PFSK-1 (cell line): ENCODE measurements around the gene SLC6A13.

ENCODE experiments used
- FOXP2 ChIP-seq: optimal IDR thresholded peaks from 2 replicates; pipeline ENCODE3; 2011; ENCODE audit warnings: borderline replicate concordance, control low read depth, inconsistent platforms; ENCODE audit not compliant: insufficient read depth; ENCODE audit errors: extremely low read length, extremely low read depth
- POLR2AphosphoS5 ChIP-seq: IDR thresholded peaks from 2 replicates; pipeline ENCODE4 v1.6.1; 2012; ENCODE audit warnings: low read depth, mild to moderate bottlenecking, control low read depth, low read length, moderate library complexity
- SIN3A ChIP-seq: IDR thresholded peaks from 2 replicates; pipeline ENCODE4 v1.6.1; 2012; ENCODE audit warnings: mild to moderate bottlenecking, low read length, moderate library complexity, borderline replicate concordance; ENCODE audit not compliant: insufficient read depth
- TAF1 ChIP-seq: IDR thresholded peaks from 2 replicates; pipeline ENCODE4 v1.6.1; 2012; ENCODE audit warnings: low read length, control low read depth, borderline replicate concordance; ENCODE audit not compliant: insufficient read depth
- TF ChIP-seq, protein P1 (sequence below), 2 experiments: IDR thresholded peaks; 2 replicates each; pipeline versions ENCODE4 v1.6.1 to v1.8.0; 2011 to 2012; ENCODE audit warnings: low read depth in 2 of 2, low read length in 2 of 2, control low read depth in 1 of 2, inconsistent platforms in 1 of 2, mild to moderate bottlenecking in 1 of 2, moderate library complexity in 1 of 2; ENCODE audit not compliant: insufficient read depth in 1 of 2

SLC6A13 gene

GRCh38 chr12:181921-182320 is 80.7 kb downstream of the SLC6A13 start:
- TF ChIP-seq POLR2AphosphoS5 = no peak
- TF ChIP-seq, protein P1, sequence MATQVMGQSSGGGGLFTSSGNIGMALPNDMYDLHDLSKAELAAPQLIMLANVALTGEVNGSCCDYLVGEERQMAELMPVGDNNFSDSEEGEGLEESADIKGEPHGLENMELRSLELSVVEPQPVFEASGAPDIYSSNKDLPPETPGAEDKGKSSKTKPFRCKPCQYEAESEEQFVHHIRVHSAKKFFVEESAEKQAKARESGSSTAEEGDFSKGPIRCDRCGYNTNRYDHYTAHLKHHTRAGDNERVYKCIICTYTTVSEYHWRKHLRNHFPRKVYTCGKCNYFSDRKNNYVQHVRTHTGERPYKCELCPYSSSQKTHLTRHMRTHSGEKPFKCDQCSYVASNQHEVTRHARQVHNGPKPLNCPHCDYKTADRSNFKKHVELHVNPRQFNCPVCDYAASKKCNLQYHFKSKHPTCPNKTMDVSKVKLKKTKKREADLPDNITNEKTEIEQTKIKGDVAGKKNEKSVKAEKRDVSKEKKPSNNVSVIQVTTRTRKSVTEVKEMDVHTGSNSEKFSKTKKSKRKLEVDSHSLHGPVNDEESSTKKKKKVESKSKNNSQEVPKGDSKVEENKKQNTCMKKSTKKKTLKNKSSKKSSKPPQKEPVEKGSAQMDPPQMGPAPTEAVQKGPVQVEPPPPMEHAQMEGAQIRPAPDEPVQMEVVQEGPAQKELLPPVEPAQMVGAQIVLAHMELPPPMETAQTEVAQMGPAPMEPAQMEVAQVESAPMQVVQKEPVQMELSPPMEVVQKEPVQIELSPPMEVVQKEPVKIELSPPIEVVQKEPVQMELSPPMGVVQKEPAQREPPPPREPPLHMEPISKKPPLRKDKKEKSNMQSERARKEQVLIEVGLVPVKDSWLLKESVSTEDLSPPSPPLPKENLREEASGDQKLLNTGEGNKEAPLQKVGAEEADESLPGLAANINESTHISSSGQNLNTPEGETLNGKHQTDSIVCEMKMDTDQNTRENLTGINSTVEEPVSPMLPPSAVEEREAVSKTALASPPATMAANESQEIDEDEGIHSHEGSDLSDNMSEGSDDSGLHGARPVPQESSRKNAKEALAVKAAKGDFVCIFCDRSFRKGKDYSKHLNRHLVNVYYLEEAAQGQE (IDR thresholded peaks at IDR 0.05; ENCODE audit: insufficient read depth in 1 of 2, low read depth in 2 of 2, low read length in 2 of 2) = no peak
- TF ChIP-seq SIN3A = no peak
- TF ChIP-seq FOXP2 = no peak

GRCh38 chr12:180445-180844 is 82.2 kb downstream of the SLC6A13 start:
- TF ChIP-seq TAF1 (no peak), FOXP2 (no peak), SIN3A (no peak), POLR2AphosphoS5 (no peak)
- TF ChIP-seq, protein P1 (IDR thresholded peaks at IDR 0.05; ENCODE audit: insufficient read depth in 1 of 2, low read depth in 2 of 2, low read length in 2 of 2) = no peak

DNA sequence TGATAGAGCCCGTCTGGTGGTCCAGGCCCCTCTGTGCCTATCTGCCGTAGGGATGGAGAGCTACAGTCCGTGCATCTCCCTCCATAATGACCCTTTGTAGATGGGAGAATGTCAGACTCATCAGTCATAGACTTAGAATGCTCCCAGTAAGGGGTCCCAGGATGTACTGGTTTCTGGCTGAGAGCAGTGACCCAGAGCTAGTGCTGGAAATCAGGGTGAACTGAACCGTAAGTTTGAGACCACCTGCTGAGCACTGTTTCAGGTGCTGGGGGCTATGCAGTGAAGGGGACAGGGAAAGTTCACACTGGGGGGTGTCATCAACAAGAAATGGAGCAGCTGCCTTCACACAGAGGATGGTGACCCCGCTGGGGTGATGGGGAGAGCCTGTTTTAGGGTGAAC is 82.8 kb downstream of the SLC6A13 start:
- TF ChIP-seq FOXP2 = no peak
- no peak for TF ChIP-seq POLR2AphosphoS5
- TF ChIP-seq, protein P1 (IDR thresholded peaks at IDR 0.05; ENCODE audit: insufficient read depth in 1 of 2, low read depth in 2 of 2, low read length in 2 of 2) = no peak
- no peak for TF ChIP-seq TAF1
- no peak for TF ChIP-seq SIN3A

DNA sequence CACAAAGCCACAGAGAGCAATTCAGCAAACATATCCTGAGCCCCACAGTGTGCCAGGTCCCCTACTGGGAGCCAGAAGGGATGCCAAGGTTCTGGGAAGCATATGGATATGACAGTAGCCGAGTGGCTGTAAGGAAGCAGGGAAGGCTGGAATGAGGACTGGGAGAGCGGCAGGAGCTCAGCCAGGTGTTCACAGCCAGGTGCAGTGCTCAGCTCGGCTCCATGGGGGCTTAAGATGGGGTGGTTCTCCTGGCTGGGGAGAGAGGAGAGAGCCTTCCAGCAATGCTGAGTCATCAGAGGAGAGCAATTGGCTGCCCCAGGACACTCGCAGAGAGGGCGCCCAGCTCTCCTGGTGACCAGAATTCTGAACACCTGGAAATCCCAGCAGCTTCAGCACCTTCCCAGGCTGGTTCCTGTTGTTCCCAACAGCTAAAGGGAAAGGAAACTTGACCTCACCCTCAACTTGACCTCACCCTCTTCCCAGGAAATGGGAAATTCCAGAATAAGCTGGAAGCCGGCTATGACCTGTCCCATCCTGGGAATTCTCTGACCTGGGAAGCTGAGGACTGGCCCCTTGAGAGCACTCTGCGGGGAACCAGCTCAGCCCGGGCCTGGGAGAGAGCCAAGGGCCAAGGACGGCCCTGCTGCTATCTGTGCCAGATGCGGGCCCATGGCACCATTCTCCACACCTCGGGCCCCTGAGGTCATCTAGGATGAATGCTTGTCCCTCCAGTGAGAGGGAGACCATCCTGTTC is 83.3 kb downstream of the SLC6A13 start:
- TF ChIP-seq TAF1 (no peak), POLR2AphosphoS5 (no peak), FOXP2 (no peak), SIN3A (no peak)
- TF ChIP-seq, protein P1 (IDR thresholded peaks at IDR 0.05; ENCODE audit: insufficient read depth in 1 of 2, low read depth in 2 of 2, low read length in 2 of 2) = no peak
